Measurements from ENCODE around the gene CRYZL1.

Gene CRYZL1

GRCh38 chr21:33541105-33541711, 100.3 kb downstream of the CRYZL1 start:
- no peak for DNase-seq (ENCODE audit: low read depth in 2 of 2)

GRCh38 chr21:33540711-33541104, 100.8 kb downstream of the CRYZL1 start:
- no peak for DNase-seq (ENCODE audit: low read depth in 2 of 2)

- no peak for DNase-seq (ENCODE audit: low read depth in 2 of 2)
Measured at GRCh38 chr21:33539616-33540015, 101.9 kb downstream of the CRYZL1 start.

Data from stimulated activated CD8-positive, alpha-beta memory T cell treated with anti-CD3 and anti-CD28 coated beads, Interleukin-2, amount 100 ng/mL, for 1 hour (primary cell).